Neuron (in vitro differentiated cells): ENCODE results near the gene SORBS1.

Experiments
- H2AFZ ChIP-seq: one replicate; pipeline ENCODE4 v1.6.1; 2013; ENCODE audit warnings: low read depth, mild to moderate bottlenecking, inconsistent platforms, low read length, moderate library complexity
- H3K27me3 ChIP-seq: one replicate; pipeline ENCODE4 v1.6.1; 2013; ENCODE audit warnings: low read length; ENCODE audit not compliant: insufficient read depth
- H3K36me3 ChIP-seq: one replicate; pipeline ENCODE4 v1.6.1; 2013; ENCODE audit warnings: low read length; ENCODE audit not compliant: insufficient read depth
- H3K4me1 ChIP-seq: one replicate; pipeline ENCODE4 v1.6.1; 2013; ENCODE audit warnings: low read length; ENCODE audit not compliant: insufficient read depth
- H3K4me3 ChIP-seq: 2 replicates; pipeline ENCODE4 v1.5.1; 2013; ENCODE audit warnings: mild to moderate bottlenecking, low read length, moderate library complexity
- H3K9me3 ChIP-seq: one replicate; pipeline ENCODE4 v1.6.1; 2013; ENCODE audit warnings: low read length

The SORBS1 gene

GRCh38 chr10:95389176-95389575 lies 172.0 kb downstream of the SORBS1 start:
- no peak overlapping the region for H3K4me3 ChIP-seq
- H2AFZ ChIP-seq = no peak overlapping the region
- peaks cover 5% of the 10 kb centered on the region for H3K4me1 ChIP-seq
- no peaks in the 10 kb centered on the region for H3K36me3 ChIP-seq
- H3K9me3 ChIP-seq = no peaks in the 10 kb centered on the region
- H3K27me3 ChIP-seq = no peaks in the 10 kb centered on the region

- Histone ChIP-seq H3K4me1 (peaks cover 5% of the 10 kb centered on the region), H2AFZ (no peak overlapping the region), H3K36me3 (no peaks in the 10 kb centered on the region), H3K9me3 (no peaks in the 10 kb centered on the region), H3K4me3 (no peak overlapping the region), H3K27me3 (no peaks in the 10 kb centered on the region)
Observed at GRCh38 chr10:95388539-95388938, 172.6 kb downstream of the SORBS1 start.

GRCh38 chr10:95388109-95388471 lies 173.1 kb downstream of the SORBS1 start:
- no peaks in the 10 kb centered on the region for H3K36me3 ChIP-seq
- no peaks in the 10 kb centered on the region for H3K9me3 ChIP-seq
- H3K27me3 ChIP-seq = no peaks in the 10 kb centered on the region
- H3K4me1 ChIP-seq = peaks cover 5% of the 10 kb centered on the region
- H3K4me3 ChIP-seq = no peak overlapping the region
- H2AFZ ChIP-seq = no peak overlapping the region

GRCh38 chr10:95384011-95384704 lies 177.0 kb downstream of the SORBS1 start:
- no peak overlapping the region for H2AFZ ChIP-seq
- H3K4me1 ChIP-seq = peaks cover 2% of the 10 kb centered on the region
- H3K4me3 ChIP-seq = no peak overlapping the region
- no peaks in the 10 kb centered on the region for H3K9me3 ChIP-seq
- H3K36me3 ChIP-seq = peaks cover 7% of the 10 kb centered on the region
- H3K27me3 ChIP-seq = no peaks in the 10 kb centered on the region

- H3K4me3 ChIP-seq = no peak overlapping the region
- no peaks in the 10 kb centered on the region for H3K9me3 ChIP-seq
- peaks cover 2% of the 10 kb centered on the region for H3K4me1 ChIP-seq
- H3K27me3 ChIP-seq = no peaks in the 10 kb centered on the region
- H2AFZ ChIP-seq = no peak overlapping the region
- peaks cover 7% of the 10 kb centered on the region for H3K36me3 ChIP-seq
Observed at GRCh38 chr10:95382596-95382995, 178.6 kb downstream of the SORBS1 start.

- Histone ChIP-seq H3K4me3 (no peak overlapping the region), H3K36me3 (peaks cover 7% of the 10 kb centered on the region), H3K27me3 (no peaks in the 10 kb centered on the region), H2AFZ (no peak overlapping the region), H3K9me3 (no peaks in the 10 kb centered on the region), H3K4me1 (peaks cover 2% of the 10 kb centered on the region)
Observed at GRCh38 chr10:95382174-95382573, 179.0 kb downstream of the SORBS1 start.

- Histone ChIP-seq H3K36me3 (peaks cover 7% of the 10 kb centered on the region), H3K4me3 (no peak overlapping the region), H3K9me3 (no peaks in the 10 kb centered on the region), H3K27me3 (no peaks in the 10 kb centered on the region), H2AFZ (no peak overlapping the region), H3K4me1 (peaks cover 8% of the 10 kb centered on the region)
Observed at GRCh38 chr10:95377950-95378349, 183.2 kb downstream of the SORBS1 start.

GRCh38 chr10:95375418-95375817 lies 185.8 kb downstream of the SORBS1 start:
- Histone ChIP-seq H3K27me3 (no peaks in the 10 kb centered on the region), H3K4me3 (no peak overlapping the region), H3K4me1 (peaks cover 7% of the 10 kb centered on the region), H3K9me3 (no peaks in the 10 kb centered on the region), H3K36me3 (peaks cover 3% of the 10 kb centered on the region), H2AFZ (no peak overlapping the region)

GRCh38 chr10:95374597-95375209 lies 186.5 kb downstream of the SORBS1 start:
- Histone ChIP-seq H3K4me3 (no peak overlapping the region), H2AFZ (no peak overlapping the region), H3K27me3 (no peaks in the 10 kb centered on the region), H3K4me1 (peaks cover 7% of the 10 kb centered on the region), H3K9me3 (no peaks in the 10 kb centered on the region), H3K36me3 (no peaks in the 10 kb centered on the region)

- no peaks in the 10 kb centered on the region for H3K9me3 ChIP-seq
- H3K36me3 ChIP-seq = no peaks in the 10 kb centered on the region
- H2AFZ ChIP-seq = no peak overlapping the region
- peaks cover 7% of the 10 kb centered on the region for H3K4me1 ChIP-seq
- no peak overlapping the region for H3K4me3 ChIP-seq
- no peaks in the 10 kb centered on the region for H3K27me3 ChIP-seq
Observed at GRCh38 chr10:95373660-95374059, 187.5 kb downstream of the SORBS1 start.

- Histone ChIP-seq H3K4me3 (no peak overlapping the region), H2AFZ (no peak overlapping the region), H3K4me1 (no peaks in the 10 kb centered on the region), H3K27me3 (no peaks in the 10 kb centered on the region), H3K9me3 (no peaks in the 10 kb centered on the region), H3K36me3 (no peaks in the 10 kb centered on the region)
Observed at GRCh38 chr10:95364342-95364741, 196.8 kb downstream of the SORBS1 start.

- H3K36me3 ChIP-seq = no peaks in the 10 kb centered on the region
- H3K9me3 ChIP-seq = no peaks in the 10 kb centered on the region
- no peak overlapping the region for H3K4me3 ChIP-seq
- H2AFZ ChIP-seq = no peak overlapping the region
- H3K27me3 ChIP-seq = no peaks in the 10 kb centered on the region
- no peaks in the 10 kb centered on the region for H3K4me1 ChIP-seq
Observed at GRCh38 chr10:95363303-95363912, 197.8 kb downstream of the SORBS1 start.

- Histone ChIP-seq H3K4me1 (no peaks in the 10 kb centered on the region), H3K4me3 (no peak overlapping the region), H3K27me3 (no peaks in the 10 kb centered on the region), H3K36me3 (peaks cover 9% of the 10 kb centered on the region), H3K9me3 (peaks cover 3% of the 10 kb centered on the region), H2AFZ (no peak overlapping the region)
Observed at GRCh38 chr10:95360122-95360714, 201.0 kb downstream of the SORBS1 start.
